Measurements from ENCODE around the gene ARHGAP24. TPM values are rescaled to one million over a fixed set of nuclear protein-coding genes. Genes with fewer than 3 reads are reported as not detected.

The ARHGAP24 gene
- total RNA-seq, 1 donor from 2014 or later, result 124 TPM

DNA sequence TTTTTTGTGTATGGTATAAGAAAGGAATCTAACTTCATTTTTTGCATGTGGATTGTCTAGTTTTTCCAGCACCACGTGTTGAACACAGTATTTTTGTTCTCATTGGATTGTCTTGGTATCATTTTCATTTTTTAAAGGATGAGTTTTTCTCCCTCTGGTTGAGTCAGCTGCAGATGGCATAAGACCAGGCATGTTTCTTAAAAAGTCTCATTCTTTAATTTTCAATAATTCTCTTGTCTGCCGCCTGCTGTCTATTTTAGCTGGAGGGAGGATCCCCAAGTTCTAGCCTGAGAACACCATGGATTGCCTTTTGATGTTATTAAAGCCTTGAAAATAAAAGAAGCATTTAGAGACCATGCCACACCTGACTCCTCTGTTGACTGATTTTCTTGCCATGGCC is 263.8 kb downstream of the ARHGAP24 start:
- no peak for DNase-seq (ENCODE audit: low spot score)

DNA sequence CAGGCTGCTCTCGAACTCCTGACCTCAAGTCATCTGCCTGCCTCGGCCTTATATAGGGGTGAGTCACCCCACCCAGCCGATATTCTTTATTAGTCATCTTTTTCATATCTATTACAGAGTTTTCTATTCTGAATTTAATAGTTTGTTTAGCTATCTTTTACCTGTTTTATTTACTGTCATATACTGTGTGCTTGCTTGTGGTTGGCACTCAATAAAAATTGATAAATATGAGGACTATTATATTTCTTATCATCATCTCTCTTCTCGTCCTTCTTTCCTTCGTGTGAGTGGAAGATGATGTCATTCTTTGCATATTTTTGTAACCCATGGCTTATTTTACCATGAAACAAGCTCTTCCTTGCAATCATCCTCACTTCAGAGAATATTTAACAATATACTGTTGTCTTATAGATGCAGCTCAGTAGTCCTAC is 265.5 kb downstream of the ARHGAP24 start:
- DNase-seq (ENCODE audit: low spot score), result no peak

DNA sequence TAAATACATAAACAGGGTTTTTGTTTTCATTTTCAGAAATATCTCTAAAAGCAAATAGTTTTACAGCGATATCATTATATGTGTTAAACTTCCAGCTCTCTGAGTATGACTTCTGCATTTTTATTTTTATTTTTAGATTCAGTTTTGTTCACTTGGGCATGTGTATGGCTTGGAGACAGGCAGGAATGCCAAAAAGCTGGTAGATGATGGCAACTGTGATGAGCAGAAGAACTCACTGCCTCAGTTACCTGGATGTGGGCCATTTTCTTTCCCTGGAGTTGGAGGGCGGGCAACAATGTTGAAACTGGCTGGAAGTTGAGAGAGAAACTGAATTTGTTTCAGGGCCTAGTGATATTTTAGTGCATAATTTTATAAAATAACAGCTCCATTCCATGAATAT is 266.4 kb downstream of the ARHGAP24 start:
- DNase-seq (ENCODE audit: low spot score), result no peak

DNA sequence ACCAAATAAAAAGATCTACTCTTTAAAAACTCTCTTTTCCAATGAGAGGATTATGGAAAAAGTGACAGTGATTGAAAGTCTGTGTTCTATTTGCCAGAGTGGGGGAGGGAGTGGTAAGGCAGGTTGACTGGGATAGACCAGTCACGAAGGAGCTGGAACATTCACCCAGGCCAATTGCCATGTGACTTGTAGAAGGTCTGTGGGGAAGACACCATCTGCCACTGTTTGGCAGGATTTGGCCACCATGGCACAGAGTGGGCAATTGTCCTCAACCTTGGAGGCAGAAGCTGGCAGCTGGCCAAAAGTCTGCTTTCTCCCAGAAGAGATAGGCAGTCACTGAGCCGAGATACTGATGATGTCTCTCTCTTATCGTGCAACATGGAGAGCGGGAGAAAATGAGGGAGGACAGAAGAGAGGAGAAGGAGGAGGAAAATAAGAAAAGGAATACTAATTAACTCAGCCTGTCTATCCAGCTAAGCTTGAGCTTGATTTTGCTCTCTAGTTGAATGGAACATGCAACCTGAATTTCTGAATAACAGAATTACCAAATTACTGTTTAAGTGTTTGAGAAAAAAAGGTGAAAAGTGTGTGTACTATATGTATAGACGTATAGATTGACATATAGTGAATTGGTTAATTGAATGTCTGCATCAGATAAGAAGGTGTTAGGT is 267.1 kb downstream of the ARHGAP24 start:
- no peak for DNase-seq (ENCODE audit: low spot score)

DNA sequence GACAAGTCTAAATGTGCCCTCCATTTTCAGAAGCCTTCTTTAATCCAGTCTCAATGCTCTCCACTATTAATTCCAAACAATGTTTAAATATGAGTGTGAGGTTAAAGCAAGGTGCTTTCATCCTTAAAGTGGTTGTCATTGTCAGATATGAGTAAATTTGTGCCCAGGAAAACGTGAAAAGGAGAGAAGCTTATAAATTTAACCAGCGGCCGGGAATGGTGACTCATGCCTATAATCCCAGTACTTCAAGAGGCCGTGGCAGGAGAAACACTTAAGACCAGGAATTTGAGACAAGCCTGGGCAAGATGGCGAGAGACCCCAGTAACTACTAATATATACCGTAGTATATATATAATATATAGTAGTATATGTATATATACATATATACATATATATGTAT is 270.0 kb downstream of the ARHGAP24 start:
- peak; percentile 75 for DNase-seq (ENCODE audit: low spot score)

DNA sequence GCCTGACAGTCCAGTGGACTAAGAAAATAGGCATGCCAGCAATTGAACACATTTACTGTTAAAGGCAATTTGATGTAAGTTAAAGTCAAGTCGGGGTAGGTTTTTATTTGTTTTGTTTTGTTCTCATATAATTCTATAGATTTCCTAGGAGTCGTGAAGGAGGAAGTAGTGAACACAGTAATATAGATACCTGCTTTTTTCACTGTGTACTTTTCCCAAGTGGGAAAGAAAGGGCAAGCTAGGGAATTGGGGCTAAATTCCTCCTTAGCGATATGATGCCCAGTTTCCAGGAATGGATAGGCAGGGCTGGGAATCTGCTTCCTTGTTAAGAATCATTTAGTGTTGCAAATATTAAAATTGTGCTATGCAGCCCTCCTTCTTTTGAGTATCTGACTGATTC is 271.0 kb downstream of the ARHGAP24 start:
- DNase-seq (ENCODE audit: low spot score), result no peak

DNA sequence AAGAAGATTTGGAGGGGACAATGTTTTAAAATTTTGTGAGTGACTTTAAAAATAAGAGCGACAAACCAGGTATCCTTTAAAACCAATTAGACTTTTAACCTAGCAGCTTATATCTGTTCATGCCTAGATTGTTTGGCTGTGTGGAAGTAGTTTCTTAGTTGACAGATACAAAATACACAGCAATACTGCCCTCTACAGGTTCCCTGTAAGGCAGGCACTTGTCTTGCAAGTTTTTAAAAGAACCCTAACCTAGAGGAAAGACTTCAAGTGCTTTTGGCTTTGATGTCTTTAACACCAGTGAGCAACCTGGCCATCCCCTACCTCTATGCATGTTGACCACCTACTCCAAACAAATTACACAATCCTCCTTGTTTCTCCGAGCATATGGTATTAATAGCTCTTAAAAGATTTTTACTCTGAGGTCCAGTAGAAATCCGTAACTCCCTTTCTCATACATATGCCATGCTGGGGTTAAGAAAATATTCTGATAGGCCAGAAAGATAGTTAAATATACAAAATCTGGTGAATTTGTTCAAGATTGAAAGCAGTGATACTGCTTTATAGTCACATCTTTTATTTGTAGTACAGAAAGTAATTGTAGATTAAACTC is 273.0 kb downstream of the ARHGAP24 start:
- DNase-seq (ENCODE audit: low spot score), result peak; percentile 86

DNA sequence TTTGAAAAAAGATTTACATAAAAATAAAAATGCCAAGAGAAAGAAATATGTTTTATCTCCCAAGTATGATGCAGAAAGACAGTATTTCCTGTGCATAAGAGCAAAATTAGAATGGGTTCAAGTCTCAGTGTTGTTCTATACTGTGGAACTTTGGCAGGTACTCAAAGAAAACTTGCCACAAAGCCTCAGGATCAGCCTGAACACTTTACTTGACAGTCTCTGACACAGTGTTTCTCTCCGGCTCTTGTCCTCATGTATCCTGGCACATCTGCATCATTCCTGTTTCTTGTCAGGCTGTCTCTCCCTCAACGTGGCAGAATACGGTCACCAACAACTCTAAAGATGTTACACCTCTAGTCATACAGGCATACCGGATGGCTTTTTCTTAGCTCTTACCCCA is 273.7 kb downstream of the ARHGAP24 start:
- DNase-seq (ENCODE audit: low spot score), result peak; percentile 86

DNA sequence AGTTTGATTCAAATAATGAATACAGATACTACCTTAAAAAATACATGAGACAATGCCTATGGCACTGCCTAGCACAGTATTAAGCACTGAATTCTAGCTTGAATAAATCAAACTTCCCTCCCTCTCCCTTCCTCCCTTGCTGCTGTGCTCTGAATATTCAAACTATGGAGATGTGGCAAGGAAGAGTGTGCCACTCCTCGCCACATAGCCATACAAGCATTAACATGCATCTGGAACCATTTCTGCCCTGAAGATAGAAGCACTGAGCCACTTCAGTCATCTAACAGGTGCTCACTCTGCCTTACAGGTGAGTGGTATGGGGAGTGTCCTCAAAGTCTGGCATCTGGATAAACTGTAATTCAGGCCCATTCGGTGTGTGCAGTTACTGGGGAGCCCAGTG is 276.9 kb downstream of the ARHGAP24 start:
- no peak for DNase-seq (ENCODE audit: low spot score)

DNA sequence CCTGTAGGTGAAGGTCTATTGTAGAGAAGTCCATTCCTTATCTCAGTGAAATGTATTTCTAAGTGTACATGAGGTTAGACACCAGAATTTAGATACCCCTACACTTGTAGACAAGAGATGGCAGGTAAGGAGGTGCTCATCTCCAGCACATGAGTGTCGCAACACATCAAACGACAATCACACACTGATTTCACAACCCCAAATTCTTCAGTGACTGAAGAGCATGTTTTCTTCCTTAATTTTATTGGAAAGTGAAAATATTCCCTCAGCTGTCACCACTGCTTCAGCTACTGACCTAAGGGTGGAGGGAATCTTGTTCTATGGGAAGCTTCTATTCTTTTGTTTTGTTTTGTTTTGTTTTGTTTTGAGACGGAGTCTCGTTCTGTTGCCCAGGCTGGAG is 280.3 kb downstream of the ARHGAP24 start:
- no peak for DNase-seq (ENCODE audit: low spot score)

DNA sequence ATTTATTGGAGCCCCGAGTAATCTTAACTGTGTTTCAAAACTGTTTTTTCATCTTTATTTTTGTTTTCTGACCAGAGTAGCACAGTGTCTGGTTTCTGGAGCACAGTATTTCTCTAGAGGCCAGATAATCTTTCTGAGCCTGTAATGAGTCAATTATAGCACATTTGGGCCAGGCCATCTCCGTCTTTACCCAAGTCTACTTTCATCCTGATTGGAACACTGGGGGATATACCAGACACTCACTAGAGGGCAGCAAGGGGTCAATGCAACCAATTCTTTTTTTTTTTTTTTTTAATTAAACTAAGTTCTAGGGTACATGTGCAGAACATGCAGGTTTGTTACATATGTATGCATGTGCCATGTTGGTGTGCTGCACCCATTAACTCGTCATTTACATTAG is 282.0 kb downstream of the ARHGAP24 start:
- no peak for DNase-seq (ENCODE audit: low spot score)

DNA sequence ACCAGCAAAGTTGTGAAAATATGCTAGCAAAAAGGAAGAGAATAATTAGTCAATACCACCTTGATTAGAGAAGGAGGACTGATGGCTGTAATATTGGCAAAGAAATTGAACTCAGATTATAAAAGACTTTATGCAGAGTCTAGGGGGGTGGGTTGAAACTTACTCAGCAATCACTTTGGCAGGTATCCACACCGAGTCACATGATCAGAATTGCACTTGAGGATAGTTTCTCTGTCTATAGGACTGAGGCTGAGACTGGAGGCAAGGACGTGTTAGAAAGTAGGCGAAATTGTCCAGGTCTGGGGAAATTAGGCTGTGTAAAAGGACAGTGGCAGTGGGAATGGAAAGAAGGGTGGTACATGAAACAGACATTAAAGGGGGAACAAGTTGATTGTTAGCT is 284.4 kb downstream of the ARHGAP24 start:
- no peak for DNase-seq (ENCODE audit: low spot score)

DNA sequence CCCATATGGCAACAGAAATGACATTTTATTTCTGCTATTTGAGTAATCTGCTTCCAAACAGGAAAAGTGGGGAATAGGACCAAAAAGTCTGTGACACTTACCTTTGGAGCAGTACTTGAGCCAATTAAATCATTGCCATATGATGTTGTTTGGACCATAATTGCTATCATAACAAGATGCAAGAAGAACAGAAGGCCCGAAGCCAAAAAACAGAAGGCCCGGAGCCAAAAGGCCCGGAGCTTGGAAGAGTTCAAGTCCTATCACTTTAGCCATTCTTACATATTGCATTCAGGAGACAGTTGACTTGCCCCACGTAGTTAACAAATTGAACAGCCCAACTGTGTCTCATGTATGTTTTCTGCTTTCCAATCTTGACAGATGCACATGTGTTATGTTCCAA is 285.6 kb downstream of the ARHGAP24 start:
- DNase-seq (ENCODE audit: low spot score), result no peak

DNA sequence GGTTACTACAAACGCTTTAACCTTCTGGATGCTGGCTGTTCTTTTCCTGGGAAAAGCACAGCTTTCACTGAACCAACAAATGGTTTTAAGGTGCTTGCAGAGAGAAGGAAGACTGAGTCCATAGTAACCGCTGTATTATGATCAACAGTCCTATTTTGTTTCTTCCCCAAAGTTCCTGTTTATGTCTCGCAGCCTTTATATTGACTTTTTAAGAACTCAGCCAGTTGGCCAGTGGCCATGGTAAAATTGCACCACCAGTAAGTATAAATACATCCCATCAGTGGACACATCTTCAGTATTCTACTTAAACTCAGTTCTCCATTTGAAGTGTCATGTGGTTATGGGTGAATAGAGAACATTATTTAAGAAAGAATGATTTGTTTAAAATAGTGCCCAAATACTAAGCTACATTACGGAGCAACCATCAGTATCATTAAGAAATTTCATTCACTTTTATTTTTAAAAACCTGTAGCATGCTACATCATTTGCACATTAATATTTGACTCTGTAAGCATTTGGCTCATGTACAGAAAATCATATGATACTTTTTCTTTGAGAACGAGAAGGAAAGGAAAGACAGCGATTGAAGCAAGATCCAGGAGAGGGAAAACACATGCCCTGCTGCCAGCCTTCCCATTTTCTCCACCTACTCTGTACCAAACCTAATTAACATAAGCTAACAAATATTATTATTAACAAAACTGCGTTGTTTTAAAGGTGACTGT is 287.0 kb downstream of the ARHGAP24 start:
- peak; percentile 39 for DNase-seq (ENCODE audit: low spot score)

DNA sequence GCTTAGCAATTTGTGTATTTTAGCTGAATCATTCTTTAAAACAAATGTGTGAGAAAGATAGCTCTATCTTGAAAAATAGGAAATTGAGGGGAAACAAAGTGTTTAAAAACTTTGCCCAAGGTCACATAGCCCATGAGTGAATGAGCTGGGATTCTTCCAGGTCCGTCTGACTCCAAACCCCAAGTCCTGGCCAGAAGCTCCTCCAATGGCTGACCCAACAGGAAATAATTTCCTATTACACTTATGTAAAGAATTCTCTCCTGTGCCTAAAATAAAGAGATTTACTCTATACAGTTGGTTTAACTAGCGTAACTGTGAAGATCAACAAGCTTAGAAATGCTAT is 287.6 kb downstream of the ARHGAP24 start:
- no peak for DNase-seq (ENCODE audit: low spot score)

DNA sequence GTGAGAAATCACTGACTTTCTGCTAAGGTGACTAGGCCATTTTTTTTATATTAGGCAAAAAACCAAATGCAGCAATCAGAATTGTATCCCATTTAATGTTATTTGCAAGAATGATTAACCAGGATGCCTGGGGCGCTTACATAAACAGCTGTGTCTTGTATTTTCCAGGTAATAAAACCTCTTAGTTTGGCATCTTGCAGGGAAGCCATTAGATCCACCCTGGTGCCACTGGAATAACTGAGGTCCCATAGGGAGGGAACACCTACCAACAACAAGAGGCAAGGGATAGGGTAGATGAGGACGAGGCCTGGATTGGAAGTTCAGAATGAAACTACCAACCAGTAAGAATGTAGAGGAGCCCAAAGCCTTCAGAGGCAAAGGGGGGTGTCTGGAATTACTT is 288.3 kb downstream of the ARHGAP24 start:
- no peak for DNase-seq (ENCODE audit: low spot score)

DNA sequence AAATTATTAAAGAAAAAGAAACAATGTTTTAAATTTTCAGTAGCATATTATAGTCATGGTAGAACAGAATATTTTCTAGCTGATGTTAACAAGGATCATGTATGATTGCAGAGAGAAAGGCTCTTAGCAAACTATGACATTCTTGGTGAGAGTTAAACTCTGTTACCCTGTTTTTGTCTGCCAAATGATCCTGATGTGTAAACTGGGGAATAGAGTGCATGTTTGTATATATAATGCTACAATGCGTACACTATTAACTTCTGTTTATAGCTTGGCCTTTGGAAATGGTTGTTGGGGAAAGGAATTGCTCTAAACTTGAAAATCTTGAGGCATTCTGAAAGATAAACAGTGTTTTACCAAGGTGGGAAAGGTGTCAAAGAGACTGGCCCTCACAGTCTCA is 292.7 kb downstream of the ARHGAP24 start:
- DNase-seq (ENCODE audit: low spot score), result no peak

DNA sequence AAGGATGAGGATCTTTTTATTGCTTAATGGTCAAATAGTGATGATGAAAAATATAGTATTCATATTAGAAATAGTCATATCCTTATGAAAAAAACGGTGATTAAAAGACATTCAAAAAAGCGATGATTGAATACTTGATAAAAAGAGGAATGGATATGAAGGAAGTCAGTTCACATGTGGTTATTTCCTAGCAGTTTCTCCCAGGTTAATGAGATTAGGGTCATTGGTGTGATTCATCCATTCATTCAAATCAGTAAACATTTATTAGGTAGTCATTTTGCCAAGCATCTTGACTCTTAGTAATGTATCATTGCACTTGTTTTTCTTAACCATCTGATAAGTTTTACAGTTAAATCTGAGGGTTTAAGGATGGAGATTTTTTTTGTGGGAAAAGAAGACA is 294.1 kb downstream of the ARHGAP24 start:
- no peak for DNase-seq (ENCODE audit: low spot score)

DNA sequence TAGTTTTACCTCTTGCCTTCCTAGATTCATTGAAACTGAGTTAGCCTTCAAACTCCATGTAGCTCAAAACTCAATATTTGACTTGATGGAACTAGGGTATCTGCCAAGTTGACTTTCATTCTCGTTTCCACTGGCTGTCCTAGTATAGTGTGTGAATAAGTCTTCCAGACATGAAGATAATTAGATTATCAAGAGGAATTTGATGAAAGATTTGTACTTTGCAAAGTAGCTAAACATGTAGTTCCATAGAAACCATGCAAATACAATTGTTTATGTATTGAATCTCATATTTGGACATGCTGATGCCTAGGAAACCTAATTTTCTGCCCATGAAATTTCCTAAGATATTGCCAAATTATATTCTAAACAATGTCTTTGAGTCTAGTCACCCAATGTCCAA is 297.5 kb downstream of the ARHGAP24 start:
- no peak for DNase-seq (ENCODE audit: low spot score)

DNA sequence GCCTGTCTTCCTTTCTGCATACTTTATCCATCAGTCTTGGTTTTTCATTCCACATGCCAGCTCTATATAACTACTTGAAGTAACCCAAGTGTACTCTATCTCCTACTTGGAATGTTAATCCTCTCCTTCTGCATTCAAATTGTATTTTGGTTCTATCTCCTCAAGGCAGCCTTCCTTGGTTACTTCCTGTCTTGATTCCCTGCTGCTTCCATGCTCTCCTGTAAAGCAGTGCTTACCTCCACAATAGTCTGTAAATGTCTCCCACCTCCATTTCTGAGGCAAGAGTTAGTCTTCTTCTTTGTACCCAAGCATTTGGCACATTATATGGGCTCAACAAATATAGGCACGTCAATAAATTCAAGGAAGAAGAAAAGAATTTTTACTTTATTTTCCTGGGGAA is 298.4 kb downstream of the ARHGAP24 start:
- no peak for DNase-seq (ENCODE audit: low spot score)

DNA sequence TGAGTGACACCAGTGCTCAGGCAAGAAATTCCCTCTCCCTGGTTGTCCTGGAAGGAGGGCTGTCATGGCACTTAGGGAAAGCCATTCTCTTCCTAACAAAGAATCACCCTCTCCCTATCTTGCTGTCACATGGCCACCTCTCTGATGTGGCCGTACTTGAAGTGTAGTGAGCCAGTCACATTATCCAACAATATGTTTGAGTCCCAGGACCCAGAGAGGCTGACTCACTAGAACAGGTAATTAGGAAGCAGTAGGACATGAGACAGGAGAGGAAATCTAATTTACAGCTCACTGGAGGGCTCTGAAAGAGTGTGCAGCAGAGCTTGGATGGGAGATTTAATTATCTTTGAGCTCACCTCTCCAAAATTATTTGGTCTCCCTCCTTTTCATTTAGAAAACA is 299.1 kb downstream of the ARHGAP24 start:
- DNase-seq (ENCODE audit: low spot score), result no peak

DNA sequence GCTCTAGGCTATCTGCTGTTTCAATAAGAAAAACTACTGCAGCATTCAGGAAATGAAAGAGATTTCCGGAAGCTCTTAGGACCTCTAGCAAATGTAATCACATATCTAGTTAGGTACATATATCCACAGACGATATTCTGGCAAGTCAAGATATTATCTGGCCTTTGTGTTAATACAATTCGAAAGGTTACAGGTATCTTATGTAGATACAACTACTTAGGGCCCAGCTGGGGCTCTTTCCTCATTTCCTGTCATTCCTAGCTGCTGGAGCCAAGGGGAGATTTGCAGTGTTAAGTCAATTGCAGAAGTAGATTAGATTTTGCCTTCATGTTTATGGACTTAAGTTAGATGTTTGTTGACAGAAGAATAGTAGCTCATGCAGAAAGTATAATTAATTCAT is 299.5 kb downstream of the ARHGAP24 start:
- DNase-seq (ENCODE audit: low spot score), result no peak

DNA sequence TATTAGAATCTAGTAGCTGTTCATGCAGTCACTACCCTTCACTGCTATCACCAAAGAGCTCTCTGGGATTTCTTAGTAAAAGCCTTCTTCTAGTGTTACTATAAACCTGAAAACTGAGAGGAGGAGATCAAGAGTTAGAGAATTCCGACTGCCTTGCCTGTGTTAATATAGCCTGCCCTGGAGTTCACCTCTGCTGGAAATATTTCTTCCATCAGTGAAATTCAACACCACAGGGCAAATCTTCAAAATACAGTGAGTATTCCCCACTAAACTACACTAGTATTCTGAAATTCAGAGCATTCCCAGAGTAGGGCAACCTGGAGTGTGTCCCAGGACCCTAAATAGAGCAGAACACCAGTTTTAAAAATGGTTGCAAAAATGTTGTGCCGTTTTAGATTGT is 301.1 kb downstream of the ARHGAP24 start:
- peak; percentile 37 for DNase-seq (ENCODE audit: low spot score)

Measured in umbilical cord (tissue), 2 donors.